Measurements from ENCODE around the gene CNPY1. TPM values are rescaled to one million over a fixed set of nuclear protein-coding genes. Genes with fewer than 3 reads are reported as not detected.

CNPY1 gene
- total RNA-seq, 1 experiment from 2014 or later: 1.5 TPM

- Histone ChIP-seq H3K4me3 (ENCODE audit: insufficient read depth, low read depth, low read length) (no peak overlapping the region), H3K36me3 (replicated peaks; ENCODE audit: control insufficient read depth, insufficient read depth, low read length) (no peaks in the 10 kb centered on the region), H3K27me3 (ENCODE audit: control insufficient read depth, insufficient read depth, low read length) (no peaks in the 10 kb centered on the region; the same call in 1 of the 2 replicates)
- no peak for DNase-seq
Observed at GRCh38 chr7:155584763-155585531, 38.6 kb upstream of the CNPY1 start.

- no peak overlapping the region for H3K4me3 ChIP-seq (ENCODE audit: insufficient read depth, low read depth, low read length)
- no peaks in the 10 kb centered on the region for H3K36me3 ChIP-seq (replicated peaks; ENCODE audit: control insufficient read depth, insufficient read depth, low read length)
Observed at GRCh38 chr7:155584261-155584660, 37.9 kb upstream of the CNPY1 start.

GRCh38 chr7:155583636-155584035 is 37.3 kb upstream of the CNPY1 start:
- no peak for DNase-seq
- H3K4me3 ChIP-seq (ENCODE audit: insufficient read depth, low read depth, low read length): no peak overlapping the region
- no peaks in the 10 kb centered on the region for H3K36me3 ChIP-seq (replicated peaks; ENCODE audit: control insufficient read depth, insufficient read depth, low read length)
- no peaks in the 10 kb centered on the region; the same call in 1 of the 2 replicates for H3K27me3 ChIP-seq (ENCODE audit: control insufficient read depth, insufficient read depth, low read length)

More at GRCh38 chr7:155584261-155584660, 37.9 kb upstream of the CNPY1 start:
- no peaks in the 10 kb centered on the region; the same call in 1 of the 2 replicates for H3K27me3 ChIP-seq (ENCODE audit: control insufficient read depth, insufficient read depth, low read length)
- no peak for DNase-seq

GRCh38 chr7:155581954-155582353 is 35.6 kb upstream of the CNPY1 start:
- H3K4me3 ChIP-seq (ENCODE audit: insufficient read depth, low read depth, low read length): no peak overlapping the region
- H3K27me3 ChIP-seq (ENCODE audit: control insufficient read depth, insufficient read depth, low read length): no peaks in the 10 kb centered on the region; the same call in 1 of the 2 replicates
- DNase-seq: no peak
- no peaks in the 10 kb centered on the region for H3K36me3 ChIP-seq (replicated peaks; ENCODE audit: control insufficient read depth, insufficient read depth, low read length)

- Histone ChIP-seq H3K27me3 (ENCODE audit: control insufficient read depth, insufficient read depth, low read length) (no peaks in the 10 kb centered on the region; the same call in 1 of the 2 replicates), H3K36me3 (replicated peaks; ENCODE audit: control insufficient read depth, insufficient read depth, low read length) (no peaks in the 10 kb centered on the region), H3K4me3 (ENCODE audit: insufficient read depth, low read depth, low read length) (no peak overlapping the region)
- peak; percentile 26 for DNase-seq
Observed at GRCh38 chr7:155581107-155581830, 34.9 kb upstream of the CNPY1 start.

- Histone ChIP-seq H3K27me3 (ENCODE audit: control insufficient read depth, insufficient read depth, low read length) (no peaks in the 10 kb centered on the region; the same call in 1 of the 2 replicates), H3K36me3 (replicated peaks; ENCODE audit: control insufficient read depth, insufficient read depth, low read length) (no peaks in the 10 kb centered on the region), H3K4me3 (ENCODE audit: insufficient read depth, low read depth, low read length) (no peak overlapping the region)
- DNase-seq: no peak
Observed at GRCh38 chr7:155580367-155580766, 34.0 kb upstream of the CNPY1 start.

GRCh38 chr7:155579565-155579964 is 33.2 kb upstream of the CNPY1 start:
- Histone ChIP-seq H3K4me3 (ENCODE audit: insufficient read depth, low read depth, low read length) (no peak overlapping the region), H3K27me3 (ENCODE audit: control insufficient read depth, insufficient read depth, low read length) (no peaks in the 10 kb centered on the region; the same call in 1 of the 2 replicates), H3K36me3 (replicated peaks; ENCODE audit: control insufficient read depth, insufficient read depth, low read length) (no peaks in the 10 kb centered on the region)
- no peak for DNase-seq

- Histone ChIP-seq H3K4me3 (ENCODE audit: insufficient read depth, low read depth, low read length) (no peak overlapping the region), H3K27me3 (ENCODE audit: control insufficient read depth, insufficient read depth, low read length) (no peaks in the 10 kb centered on the region), H3K36me3 (replicated peaks; ENCODE audit: control insufficient read depth, insufficient read depth, low read length) (no peaks in the 10 kb centered on the region)
- no peak for DNase-seq
Observed at GRCh38 chr7:155578016-155578415, 31.7 kb upstream of the CNPY1 start.

GRCh38 chr7:155577509-155577905 is 31.1 kb upstream of the CNPY1 start:
- DNase-seq: no peak
- Histone ChIP-seq H3K27me3 (ENCODE audit: control insufficient read depth, insufficient read depth, low read length) (no peaks in the 10 kb centered on the region), H3K36me3 (replicated peaks; ENCODE audit: control insufficient read depth, insufficient read depth, low read length) (no peaks in the 10 kb centered on the region), H3K4me3 (ENCODE audit: insufficient read depth, low read depth, low read length) (no peak overlapping the region)

GRCh38 chr7:155576900-155577508 is 30.6 kb upstream of the CNPY1 start:
- Histone ChIP-seq H3K4me3 (ENCODE audit: insufficient read depth, low read depth, low read length) (no peak overlapping the region), H3K36me3 (replicated peaks; ENCODE audit: control insufficient read depth, insufficient read depth, low read length) (no peaks in the 10 kb centered on the region), H3K27me3 (ENCODE audit: control insufficient read depth, insufficient read depth, low read length) (no peaks in the 10 kb centered on the region)
- DNase-seq: no peak

- no peak for DNase-seq
- Histone ChIP-seq H3K27me3 (ENCODE audit: control insufficient read depth, insufficient read depth, low read length) (no peaks in the 10 kb centered on the region), H3K36me3 (replicated peaks; ENCODE audit: control insufficient read depth, insufficient read depth, low read length) (no peaks in the 10 kb centered on the region), H3K4me3 (ENCODE audit: insufficient read depth, low read depth, low read length) (no peak overlapping the region)
Observed at GRCh38 chr7:155576416-155576815, 30.1 kb upstream of the CNPY1 start.

GRCh38 chr7:155574556-155575290 is 28.4 kb upstream of the CNPY1 start:
- Histone ChIP-seq H3K27me3 (ENCODE audit: control insufficient read depth, insufficient read depth, low read length) (no peaks in the 10 kb centered on the region), H3K36me3 (replicated peaks; ENCODE audit: control insufficient read depth, insufficient read depth, low read length) (no peaks in the 10 kb centered on the region), H3K4me3 (ENCODE audit: insufficient read depth, low read depth, low read length) (no peak overlapping the region)
- DNase-seq: no peak

GRCh38 chr7:155571581-155572345 is 25.4 kb upstream of the CNPY1 start:
- no peak for DNase-seq
- H3K27me3 ChIP-seq (ENCODE audit: control insufficient read depth, insufficient read depth, low read length): no peaks in the 10 kb centered on the region
- H3K4me3 ChIP-seq (ENCODE audit: insufficient read depth, low read depth, low read length): no peak overlapping the region
- H3K36me3 ChIP-seq (replicated peaks; ENCODE audit: control insufficient read depth, insufficient read depth, low read length): no peaks in the 10 kb centered on the region

GRCh38 chr7:155570991-155571390 is 24.6 kb upstream of the CNPY1 start:
- H3K4me3 ChIP-seq (ENCODE audit: insufficient read depth, low read depth, low read length): no peak overlapping the region
- no peaks in the 10 kb centered on the region for H3K36me3 ChIP-seq (replicated peaks; ENCODE audit: control insufficient read depth, insufficient read depth, low read length)
- H3K27me3 ChIP-seq (ENCODE audit: control insufficient read depth, insufficient read depth, low read length): no peaks in the 10 kb centered on the region
- no peak for DNase-seq
